Ascending aorta (tissue), 2 donors: ENCODE data around the gene DENND6A. TPM values are rescaled to one million over a fixed set of nuclear protein-coding genes. Genes with fewer than 3 reads are reported as not detected.
A peak's percentile ranks its signal among the peaks of the same experiment; 100 is the strongest.

Experiments used
- DNase-seq, 2 donors: peaks; one replicate each; pipeline ENCODE4 v3.0.0-alpha.2; 2019; ENCODE audit warnings: low spot score in 2 of 2
- H3K27ac ChIP-seq, 2 donors: fragments of 200-600 bp; sonication (generic); one replicate each; pipeline ENCODE4 v1.5.1; 2016 to 2017; ENCODE audit warnings: mild to moderate bottlenecking in 1 of 2
- H3K27me3 ChIP-seq: fragments of 200-600 bp; sonication (generic); one replicate; pipeline ENCODE4 v1.5.1; 2017
- H3K36me3 ChIP-seq, 2 donors: fragments of 200-600 bp; sonication (generic); one replicate each; pipeline ENCODE4 v1.5.1; 2016
- H3K4me1 ChIP-seq, 2 donors: fragments of 200-600 bp; sonication (generic); one replicate each; pipeline ENCODE4 v1.5.1; 2016 to 2017; ENCODE audit warnings: mild to moderate bottlenecking in 1 of 2
- H3K4me3 ChIP-seq, 2 donors: fragments of 200-600 bp; sonication (generic); one replicate each; pipeline ENCODE4 v1.5.1; 2016 to 2017; ENCODE audit warnings: mild to moderate bottlenecking in 1 of 2
- H3K9me3 ChIP-seq, 2 donors: fragments of 200-600 bp; sonication (generic); one replicate each; pipeline ENCODE4 v1.5.1; 2016
- CTCF ChIP-seq, 3 experiments: fragments of 200-600 bp in 2 of 3; fragments of 450-650 bp in 1 of 3; sonication (generic) in 2 of 3; IDR thresholded peaks; one replicate each; pipeline ENCODE4 v1.5.1; 2016 to 2019; ENCODE audit warnings: antibody characterized with exemption in 3 of 3, mild to moderate bottlenecking in 1 of 3, moderate library complexity in 1 of 3
- intact Hi-C: fragments of 100-400 bp; cut with DNase I; formaldehyde crosslinking; loops from one replicate; pipeline ENCODE4 v1.15.1; 2023
- total RNA-seq: library from RNA; depleted of rRNA; stranded (reverse); fragments of >200 nt; gene quantifications from one replicate; pipeline ENCODE4 v1.1.0, GENCODE V29; 2016

Gene DENND6A
- total RNA-seq, 1 donor from 2014 or later: 11.6 TPM

- no peak for TF ChIP-seq CTCF (IDR thresholded peaks at IDR 0.05)
- Histone ChIP-seq H3K4me3 (peak overlapping the region; percentile 80 to 95), H3K36me3 (no peaks in the 10 kb centered on the region), H3K9me3 (no peaks in the 10 kb centered on the region), H3K4me1 (peaks cover 0 to 36% of the 10 kb centered on the region in 2 donors), H3K27me3 (no peaks in the 10 kb centered on the region), H3K27ac (peak overlapping the region; percentile 96 to 99)
- DNase-seq: peak; percentile 49 to 93
- intact Hi-C loops: loop anchor here (1.0 to 5.0 kb wide), 8 partner anchors 40 to 914 kb away; partner anchors contain the start of genes APPL1, HTD2, IL17RD and PDE12
Measured at GRCh38 chr3:57596495-57597126, 96.3 kb downstream of the DENND6A start.

- TF ChIP-seq CTCF (IDR thresholded peaks at IDR 0.05): no peak
- Histone ChIP-seq H3K36me3 (no peaks in the 10 kb centered on the region), H3K9me3 (no peaks in the 10 kb centered on the region), H3K4me1 (peaks cover 0 to 37% of the 10 kb centered on the region in 2 donors), H3K4me3 (peak overlapping the region; percentile 80 to 95), H3K27ac (peak overlapping the region; percentile 96 to 99), H3K27me3 (no peaks in the 10 kb centered on the region)
- DNase-seq: no peak
- intact Hi-C loops: no loop called here
Measured at GRCh38 chr3:57594576-57594975, 98.3 kb downstream of the DENND6A start.

- Histone ChIP-seq H3K27ac (no peak overlapping the region), H3K4me1 (peaks cover 0 to 36% of the 10 kb centered on the region in 2 donors), H3K9me3 (no peaks in the 10 kb centered on the region), H3K27me3 (no peaks in the 10 kb centered on the region), H3K36me3 (no peaks in the 10 kb centered on the region), H3K4me3 (peak overlapping the region; percentile 80 to 95)
- no peak for TF ChIP-seq CTCF (IDR thresholded peaks at IDR 0.05)
- no peak for DNase-seq
- intact Hi-C loops: no loop called here
Measured at GRCh38 chr3:57594144-57594543, 98.7 kb downstream of the DENND6A start.

GRCh38 chr3:57592306-57592705 lies 100.6 kb downstream of the DENND6A start:
- H3K9me3 ChIP-seq: no peaks in the 10 kb centered on the region
- H3K4me3 ChIP-seq: peak overlapping the region in 1 of 2 donors; percentile 0
- no peaks in the 10 kb centered on the region for H3K27me3 ChIP-seq
- H3K4me1 ChIP-seq: peaks cover 0 to 29% of the 10 kb centered on the region in 2 donors
- no peak for DNase-seq
- H3K36me3 ChIP-seq: no peaks in the 10 kb centered on the region
- TF ChIP-seq CTCF (IDR thresholded peaks at IDR 0.05): no peak
- no peak overlapping the region for H3K27ac ChIP-seq
- intact Hi-C loops: no loop called here

- intact Hi-C loops: no loop called here
- no peak for TF ChIP-seq CTCF (IDR thresholded peaks at IDR 0.05)
- Histone ChIP-seq H3K4me3 (no peak overlapping the region), H3K27ac (no peak overlapping the region), H3K9me3 (no peaks in the 10 kb centered on the region), H3K36me3 (peaks cover 6 to 9% of the 10 kb centered on the region in 2 donors), H3K27me3 (no peaks in the 10 kb centered on the region), H3K4me1 (peaks cover 3 to 31% of the 10 kb centered on the region in 2 donors)
- DNase-seq: no peak
Measured at GRCh38 chr3:57587905-57588304, 105.0 kb downstream of the DENND6A start.
